ENCODE data around the gene NCOA1. TPM values are rescaled to one million over a fixed set of nuclear protein-coding genes. Genes with fewer than 3 reads are reported as not detected.

The NCOA1 gene
- total and polyA plus RNA-seq, 10 of the 15 experiments (the other 5 are each of a cell fraction or from before 2014, with no cell fraction given) = 1.8 to 35.6 (median 6.1) TPM

DNA sequence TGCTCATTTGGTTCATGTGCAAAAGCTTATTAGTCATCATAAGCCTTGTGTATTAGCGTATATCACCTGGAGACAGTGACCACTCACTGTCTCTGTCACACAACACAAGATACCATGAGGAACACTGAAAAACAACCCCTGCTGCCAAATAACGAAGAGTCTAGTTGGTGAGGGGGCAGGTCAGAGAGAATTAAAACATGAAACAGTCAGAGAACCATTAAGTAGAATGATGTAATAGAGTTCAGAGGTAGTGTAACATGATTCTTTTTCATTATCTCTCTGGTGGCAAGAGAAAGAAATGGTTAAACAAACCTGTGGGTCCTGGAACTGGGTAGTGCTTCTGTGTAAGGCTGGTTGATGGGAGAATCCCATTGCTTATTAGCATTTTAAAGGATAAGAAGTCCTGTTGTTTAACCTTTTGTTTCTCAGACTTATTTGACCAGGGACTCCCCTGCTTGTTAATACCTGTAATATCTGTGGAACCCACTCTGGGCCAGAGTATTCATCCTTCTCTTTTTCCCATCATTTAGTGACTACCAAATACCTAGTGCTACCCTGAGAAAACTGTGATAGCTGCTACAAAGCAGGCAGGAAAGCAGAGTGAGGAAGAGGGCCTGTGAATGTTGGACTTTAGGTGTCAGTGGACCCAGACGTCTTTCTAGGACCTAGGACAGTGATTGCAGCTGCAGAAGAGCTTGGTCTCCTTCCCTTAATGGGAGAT is 264.1 kb downstream of the NCOA1 start:
- H3K4me1 ChIP-seq (ENCODE audit: control insufficient read depth, insufficient read depth, low read length) = no peaks in the 10 kb centered on the region
- no peaks in the 10 kb centered on the region for H3K27me3 ChIP-seq (replicated peaks in 1 of 2; ENCODE audit: control insufficient read depth in 2 of 2, insufficient read depth in 2 of 2, low read length in 1 of 2)
- no peak overlapping the region for H3K4me2 ChIP-seq (ENCODE audit: control insufficient read depth, insufficient read depth)
- ChIA-PET POLR2A (interaction anchor here (0.5 to 1.1 kb wide), 2 partner anchors 8 to 26 kb away, joined by 3 to 4 read pairs; no protein-coding TSS in a partner anchor), CTCF (no interaction called here), RAD21 (ENCODE audit: unreplicated experiment) (no interaction called here), SMC1A (ENCODE audit: uncharacterized antibody, unreplicated experiment) (interaction anchor here (0.7 to 0.9 kb wide), 2 partner anchors 37 to 259 kb away, joined by 3 read pairs; no protein-coding TSS in a partner anchor)
- BruUV-seq (replicated peaks) = no TSS peak
- H3K9me3 ChIP-seq (replicated peaks; ENCODE audit: control insufficient read depth, insufficient read depth, low read length) = no peaks in the 10 kb centered on the region
- H3K9ac ChIP-seq (ENCODE audit: control insufficient read depth, insufficient read depth, low read length) = no peak overlapping the region
- no peak for DNase-seq (ENCODE audit: low read depth, low spot score)
- H3K36me3 ChIP-seq (ENCODE audit: control insufficient read depth in 2 of 2, insufficient read depth in 2 of 2, low read length in 1 of 2) = peaks cover 2 to 3% of the 10 kb centered on the region in 2 experiments; a peak in 3 of 4 replicates
- ATAC-seq = peak; percentile 75
- FAIRE-seq = no peak
- 28% methylated on average over 3 of the region's 3 CpGs for WGBS (ENCODE audit: insufficient coverage, insufficient replicate concordance, low lambda C conversion rate, missing lambda C conversion rate)
- H4K20me1 ChIP-seq (ENCODE audit: control insufficient read depth, insufficient read depth) = no peaks in the 10 kb centered on the region
- no peak overlapping the region for H3K4me3 ChIP-seq
- TF ChIP-seq HDAC2 (IDR thresholded peaks at IDR 0.05) = no peak
- TF ChIP-seq, protein P1, sequence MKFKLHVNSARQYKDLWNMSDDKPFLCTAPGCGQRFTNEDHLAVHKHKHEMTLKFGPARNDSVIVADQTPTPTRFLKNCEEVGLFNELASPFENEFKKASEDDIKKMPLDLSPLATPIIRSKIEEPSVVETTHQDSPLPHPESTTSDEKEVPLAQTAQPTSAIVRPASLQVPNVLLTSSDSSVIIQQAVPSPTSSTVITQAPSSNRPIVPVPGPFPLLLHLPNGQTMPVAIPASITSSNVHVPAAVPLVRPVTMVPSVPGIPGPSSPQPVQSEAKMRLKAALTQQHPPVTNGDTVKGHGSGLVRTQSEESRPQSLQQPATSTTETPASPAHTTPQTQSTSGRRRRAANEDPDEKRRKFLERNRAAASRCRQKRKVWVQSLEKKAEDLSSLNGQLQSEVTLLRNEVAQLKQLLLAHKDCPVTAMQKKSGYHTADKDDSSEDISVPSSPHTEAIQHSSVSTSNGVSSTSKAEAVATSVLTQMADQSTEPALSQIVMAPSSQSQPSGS (IDR thresholded peaks at IDR 0.05; ENCODE audit: low read length) = peak; percentile 43
- in situ Hi-C loops (cut with MboI) (no loop called here), intact Hi-C loops (cut with micrococcal nuclease; ENCODE audit: unreplicated experiment) (no loop called here)
- no peaks in the 10 kb centered on the region for H3K79me2 ChIP-seq (ENCODE audit: control insufficient read depth, insufficient read depth, low read length)
- H2AFZ ChIP-seq (ENCODE audit: control insufficient read depth, low read depth, low read length) = no peak overlapping the region
- H3K27ac ChIP-seq (ENCODE audit: control insufficient read depth, insufficient read depth) = no peak overlapping the region

DNA sequence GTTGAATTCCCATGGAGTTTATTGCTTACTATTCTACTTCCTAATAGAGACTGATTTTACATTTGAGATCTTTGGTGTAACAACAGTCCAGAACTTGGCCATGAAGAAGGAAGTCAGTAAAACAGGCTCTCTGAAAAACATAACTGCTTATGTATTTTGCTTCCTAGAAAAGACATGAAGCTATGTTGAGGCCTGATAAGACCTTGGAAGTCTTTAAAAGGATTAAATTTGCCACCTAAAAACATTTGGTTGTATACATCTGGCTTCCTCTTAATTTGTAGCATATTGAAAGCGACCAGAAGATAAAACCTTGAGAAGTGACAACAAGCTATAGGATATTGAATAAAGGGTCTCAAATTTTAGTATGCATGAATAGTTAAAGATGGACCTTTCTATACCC is 265.7 kb downstream of the NCOA1 start:
- DNase-seq (ENCODE audit: low read depth, low spot score) (no peak), FAIRE-seq (no peak), ATAC-seq (no peak)
- TF ChIP-seq, protein P2, sequence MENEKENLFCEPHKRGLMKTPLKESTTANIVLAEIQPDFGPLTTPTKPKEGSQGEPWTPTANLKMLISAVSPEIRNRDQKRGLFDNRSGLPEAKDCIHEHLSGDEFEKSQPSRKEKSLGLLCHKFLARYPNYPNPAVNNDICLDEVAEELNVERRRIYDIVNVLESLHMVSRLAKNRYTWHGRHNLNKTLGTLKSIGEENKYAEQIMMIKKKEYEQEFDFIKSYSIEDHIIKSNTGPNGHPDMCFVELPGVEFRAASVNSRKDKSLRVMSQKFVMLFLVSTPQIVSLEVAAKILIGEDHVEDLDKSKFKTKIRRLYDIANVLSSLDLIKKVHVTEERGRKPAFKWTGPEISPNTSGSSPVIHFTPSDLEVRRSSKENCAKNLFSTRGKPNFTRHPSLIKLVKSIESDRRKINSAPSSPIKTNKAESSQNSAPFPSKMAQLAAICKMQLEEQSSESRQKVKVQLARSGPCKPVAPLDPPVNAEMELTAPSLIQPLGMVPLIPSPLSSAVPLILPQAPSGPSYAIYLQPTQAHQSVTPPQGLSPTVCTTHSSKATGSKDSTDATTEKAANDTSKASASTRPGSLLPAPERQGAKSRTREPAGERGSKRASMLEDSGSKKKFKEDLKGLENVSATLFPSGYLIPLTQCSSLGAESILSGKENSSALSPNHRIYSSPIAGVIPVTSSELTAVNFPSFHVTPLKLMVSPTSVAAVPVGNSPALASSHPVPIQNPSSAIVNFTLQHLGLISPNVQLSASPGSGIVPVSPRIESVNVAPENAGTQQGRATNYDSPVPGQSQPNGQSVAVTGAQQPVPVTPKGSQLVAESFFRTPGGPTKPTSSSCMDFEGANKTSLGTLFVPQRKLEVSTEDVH (IDR thresholded peaks at IDR 0.05; ENCODE audit: low read depth, partially characterized antibody) = no peak
- TF ChIP-seq LARP7 (IDR thresholded peaks at IDR 0.05) (no peak), KDM1A (IDR thresholded peaks at IDR 0.05; ENCODE audit: borderline replicate concordance) (no peak), RFX5 (IDR thresholded peaks at IDR 0.05; ENCODE audit: low read depth, low read length) (no peak), ZNF384 (IDR thresholded peaks at IDR 0.05; ENCODE audit: borderline replicate concordance, low read depth, low read length) (no peak)
- TF ChIP-seq, protein P3, sequence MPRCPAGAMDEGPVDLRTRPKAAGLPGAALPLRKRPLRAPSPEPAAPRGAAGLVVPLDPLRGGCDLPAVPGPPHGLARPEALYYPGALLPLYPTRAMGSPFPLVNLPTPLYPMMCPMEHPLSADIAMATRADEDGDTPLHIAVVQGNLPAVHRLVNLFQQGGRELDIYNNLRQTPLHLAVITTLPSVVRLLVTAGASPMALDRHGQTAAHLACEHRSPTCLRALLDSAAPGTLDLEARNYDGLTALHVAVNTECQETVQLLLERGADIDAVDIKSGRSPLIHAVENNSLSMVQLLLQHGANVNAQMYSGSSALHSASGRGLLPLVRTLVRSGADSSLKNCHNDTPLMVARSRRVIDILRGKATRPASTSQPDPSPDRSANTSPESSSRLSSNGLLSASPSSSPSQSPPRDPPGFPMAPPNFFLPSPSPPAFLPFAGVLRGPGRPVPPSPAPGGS (IDR thresholded peaks at IDR 0.05; ENCODE audit: borderline replicate concordance, insufficient read depth, low read depth, low read length, poor library complexity, severe bottlenecking) = no peak
- Histone ChIP-seq H3K4me1 (ENCODE audit: control insufficient read depth, insufficient read depth, low read length) (no peaks in the 10 kb centered on the region), H3K36me3 (ENCODE audit: control insufficient read depth in 2 of 2, insufficient read depth in 2 of 2, low read length in 1 of 2) (peaks cover 2 to 3% of the 10 kb centered on the region in 2 experiments; a peak in 3 of 4 replicates), H4K20me1 (ENCODE audit: control insufficient read depth, insufficient read depth) (no peaks in the 10 kb centered on the region), H3K27me3 (replicated peaks in 1 of 2; ENCODE audit: control insufficient read depth in 2 of 2, insufficient read depth in 2 of 2, low read length in 1 of 2) (no peaks in the 10 kb centered on the region), H2AFZ (ENCODE audit: control insufficient read depth, low read depth, low read length) (no peak overlapping the region), H3K4me3 (no peak overlapping the region), H3K27ac (ENCODE audit: control insufficient read depth, insufficient read depth) (no peak overlapping the region), H3K9ac (ENCODE audit: control insufficient read depth, insufficient read depth, low read length) (no peak overlapping the region), H3K4me2 (ENCODE audit: control insufficient read depth, insufficient read depth) (no peak overlapping the region), H3K9me3 (replicated peaks; ENCODE audit: control insufficient read depth, insufficient read depth, low read length) (no peaks in the 10 kb centered on the region), H3K79me2 (ENCODE audit: control insufficient read depth, insufficient read depth, low read length) (no peaks in the 10 kb centered on the region)
- in situ Hi-C loops (cut with MboI) (no loop called here), intact Hi-C loops (cut with micrococcal nuclease; ENCODE audit: unreplicated experiment) (no loop called here)
- no TSS peak for BruUV-seq (replicated peaks)
- ChIA-PET SMC1A (ENCODE audit: uncharacterized antibody, unreplicated experiment) (interaction anchor here (1.5 kb wide), 1 partner anchor 10 kb away, joined by 4 read pairs; no protein-coding TSS in a partner anchor), CTCF (no interaction called here), POLR2A (no interaction called here), RAD21 (ENCODE audit: unreplicated experiment) (no interaction called here)
- WGBS (ENCODE audit: insufficient coverage, insufficient replicate concordance, low lambda C conversion rate, missing lambda C conversion rate) = 94% methylated on average over 1 of the region's 1 CpG

All from GM12878 (cell line).